NCI-H1092 treated with DMSO at 0.1 percent for 48 hours (cell line): Measurements from ENCODE around the gene UBAP2L.
"Not testable (repeated sequence)": the region's sequence is repeated elsewhere in the genome, so short reads cannot be mapped to it uniquely, and the experiment has no call there.

Source experiments
- DNase-seq: peaks from one replicate; lab custom pipeline; 2025; lab: John Stamatoyannopoulos, UW

UBAP2L gene

GRCh38 chr1:154240294-154240833 lies 19.6 kb downstream of the UBAP2L start:
- DNase-seq, result no peak

- no peak for DNase-seq
Observed at GRCh38 chr1:154241703-154242351, 21.1 kb downstream of the UBAP2L start.

DNA sequence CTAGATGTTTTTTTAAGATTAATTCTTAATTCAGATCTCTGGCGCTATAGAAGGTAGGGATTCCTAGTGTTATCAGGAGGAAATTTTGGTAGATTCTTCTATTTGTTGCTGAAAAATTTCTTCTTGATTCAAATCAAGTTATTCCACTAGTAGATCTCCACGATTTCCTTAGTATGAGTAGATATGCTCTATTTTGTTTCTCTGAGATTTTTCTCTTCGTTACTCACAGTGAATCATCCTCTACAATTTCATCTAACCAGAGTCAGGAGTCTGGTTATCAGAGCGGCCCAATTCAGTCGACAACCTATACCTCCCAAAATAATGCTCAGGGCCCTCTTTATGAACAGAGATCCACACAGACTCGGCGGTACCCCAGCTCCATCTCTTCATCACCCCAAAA lies 32.9 kb downstream of the UBAP2L start:
- no peak for DNase-seq

- no peak for DNase-seq
Observed at GRCh38 chr1:154256686-154257085, 35.9 kb downstream of the UBAP2L start.

GRCh38 chr1:154258784-154259183 lies 38.0 kb downstream of the UBAP2L start:
- no peak for DNase-seq

DNA sequence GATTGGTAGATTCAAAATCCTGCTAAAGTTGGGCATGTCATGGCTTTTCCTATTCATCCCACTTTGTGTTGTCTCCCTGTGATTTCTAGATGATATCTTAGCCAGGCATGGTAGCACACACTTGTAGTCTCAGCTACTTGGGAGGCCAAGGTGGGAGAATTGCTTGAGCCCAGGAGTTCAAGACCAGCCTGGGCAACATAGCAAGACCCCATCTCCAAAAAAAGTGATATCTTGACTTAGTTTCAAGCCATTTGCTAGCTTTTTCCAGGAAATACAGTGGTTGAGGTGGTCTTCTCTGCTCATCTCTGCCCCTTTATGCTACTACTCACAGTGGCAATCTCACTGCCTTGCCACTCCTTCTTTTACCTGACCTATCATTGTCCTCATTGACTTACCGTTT lies 39.4 kb downstream of the UBAP2L start:
- no peak for DNase-seq

GRCh38 chr1:154263465-154264332 lies 42.9 kb downstream of the UBAP2L start:
- no peak for DNase-seq

- no peak for DNase-seq
Observed at GRCh38 chr1:154264454-154264853, 43.7 kb downstream of the UBAP2L start.

DNA sequence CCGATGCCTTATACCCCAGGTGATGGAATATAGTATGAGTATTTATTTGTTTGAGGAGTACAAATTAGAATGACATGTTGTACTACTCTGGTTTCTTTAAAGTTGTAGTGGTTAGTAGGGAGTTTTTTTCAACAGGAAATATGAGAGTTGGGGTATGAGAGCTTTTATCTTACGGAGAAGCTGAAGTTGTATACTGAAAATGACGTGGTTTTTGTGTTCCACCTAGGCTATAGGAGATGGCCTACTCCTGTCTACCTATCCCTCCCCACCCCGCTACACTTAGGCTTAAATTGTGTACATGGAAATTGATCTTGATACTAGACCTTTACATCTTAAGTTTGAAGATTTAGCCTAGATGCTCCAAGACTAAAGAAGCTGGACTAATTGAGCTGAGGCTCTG lies 44.8 kb downstream of the UBAP2L start:
- no peak for DNase-seq

GRCh38 chr1:154270833-154271232 lies 50.1 kb downstream of the UBAP2L start:
- DNase-seq, result no peak

- DNase-seq, result peak; percentile 92
Observed at GRCh38 chr1:154272217-154272998, 51.7 kb downstream of the UBAP2L start, which contains the start of gene HAX1. TSS of gene HAX1 (plus strand) at chr1:154272629. CDS start at chr1:154272724, 95 bp downstream.

DNA sequence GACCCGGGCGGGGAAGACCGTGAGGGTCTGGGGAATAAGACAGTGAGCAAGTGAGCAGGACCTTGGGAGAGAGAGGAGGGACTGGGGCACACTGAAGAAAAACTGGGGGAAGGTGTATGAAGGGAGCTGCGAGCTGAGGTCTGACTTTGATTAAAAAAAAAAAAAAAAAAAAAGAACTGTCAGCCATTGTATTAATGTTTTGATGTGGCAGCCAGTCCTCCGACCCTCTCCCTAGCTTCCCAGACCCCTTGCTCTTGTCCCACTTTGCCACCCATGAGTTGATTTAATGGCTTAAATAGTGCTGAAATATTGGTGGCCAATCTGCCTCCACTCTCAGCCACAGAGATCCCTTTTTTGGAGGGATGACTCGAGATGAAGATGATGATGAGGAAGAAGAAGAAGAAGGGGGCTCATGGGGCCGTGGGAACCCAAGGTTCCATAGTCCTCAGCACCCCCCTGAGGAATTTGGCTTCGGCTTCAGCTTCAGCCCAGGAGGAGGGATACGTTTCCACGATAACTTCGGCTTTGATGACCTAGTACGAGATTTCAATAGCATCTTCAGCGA lies 52.3 kb downstream of the UBAP2L start:
- peak; percentile 27 for DNase-seq

DNA sequence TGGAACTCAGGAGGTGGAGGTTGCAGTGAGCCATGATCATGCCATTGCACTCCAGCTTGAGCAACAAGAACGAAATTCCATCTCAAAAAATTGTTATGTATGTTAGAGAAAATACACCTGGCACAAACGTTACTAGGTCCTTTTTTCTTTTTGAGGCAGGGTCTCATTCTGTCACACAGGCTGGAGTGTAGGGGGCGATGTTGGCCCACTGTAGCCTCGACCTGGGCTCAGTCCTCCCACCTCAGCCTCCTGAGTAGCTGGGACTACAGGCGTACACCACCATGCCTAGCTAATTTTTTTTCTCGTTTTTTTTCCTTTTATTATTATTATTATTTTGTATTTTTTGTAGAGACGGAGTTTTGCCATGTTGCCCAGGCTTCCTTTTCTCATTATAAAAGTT lies 56.0 kb downstream of the UBAP2L start:
- no peak for DNase-seq

DNA sequence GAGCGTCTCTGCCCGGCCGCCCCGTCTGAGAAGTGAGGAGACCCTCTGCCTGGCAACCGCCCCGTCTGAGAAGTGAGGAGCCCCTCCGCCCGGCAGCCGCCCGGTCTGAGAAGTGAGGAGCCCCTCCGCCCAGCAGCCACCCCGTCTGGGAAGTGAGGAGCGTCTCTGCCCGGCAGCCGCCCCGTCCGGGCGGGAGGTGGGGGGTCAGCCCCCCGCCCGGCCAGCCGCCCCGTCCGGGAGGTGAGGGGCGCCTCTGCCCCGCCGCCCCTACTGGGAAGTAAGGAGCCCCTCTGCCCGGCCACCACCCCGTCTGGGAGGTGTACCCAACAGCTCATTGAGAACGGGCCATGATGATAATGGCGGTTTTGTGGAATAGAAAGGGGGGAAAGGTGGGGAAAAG lies 66.8 kb downstream of the UBAP2L start:
- not testable (repeated sequence) for DNase-seq

DNA sequence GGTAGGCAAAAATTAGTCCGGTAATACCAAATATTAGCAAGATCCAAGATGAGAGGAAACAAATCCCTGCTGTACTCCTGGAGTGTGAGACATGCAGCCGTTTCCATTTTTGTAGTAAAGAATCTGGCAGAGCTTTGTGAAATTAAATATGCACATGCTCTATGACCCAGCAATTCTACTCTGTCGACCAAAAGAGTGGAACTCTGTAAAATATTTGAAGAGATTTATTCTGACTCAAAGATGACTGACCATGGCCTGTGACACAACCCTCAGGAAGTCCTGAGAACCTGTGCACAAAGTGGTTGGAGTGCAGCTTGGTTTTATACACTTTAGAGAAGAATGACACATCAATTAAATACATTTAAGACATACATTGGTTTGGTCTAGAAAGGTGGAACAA lies 67.9 kb downstream of the UBAP2L start:
- DNase-seq, result no peak

- DNase-seq, result no peak
Observed at GRCh38 chr1:154290921-154291320, 70.2 kb downstream of the UBAP2L start.

DNA sequence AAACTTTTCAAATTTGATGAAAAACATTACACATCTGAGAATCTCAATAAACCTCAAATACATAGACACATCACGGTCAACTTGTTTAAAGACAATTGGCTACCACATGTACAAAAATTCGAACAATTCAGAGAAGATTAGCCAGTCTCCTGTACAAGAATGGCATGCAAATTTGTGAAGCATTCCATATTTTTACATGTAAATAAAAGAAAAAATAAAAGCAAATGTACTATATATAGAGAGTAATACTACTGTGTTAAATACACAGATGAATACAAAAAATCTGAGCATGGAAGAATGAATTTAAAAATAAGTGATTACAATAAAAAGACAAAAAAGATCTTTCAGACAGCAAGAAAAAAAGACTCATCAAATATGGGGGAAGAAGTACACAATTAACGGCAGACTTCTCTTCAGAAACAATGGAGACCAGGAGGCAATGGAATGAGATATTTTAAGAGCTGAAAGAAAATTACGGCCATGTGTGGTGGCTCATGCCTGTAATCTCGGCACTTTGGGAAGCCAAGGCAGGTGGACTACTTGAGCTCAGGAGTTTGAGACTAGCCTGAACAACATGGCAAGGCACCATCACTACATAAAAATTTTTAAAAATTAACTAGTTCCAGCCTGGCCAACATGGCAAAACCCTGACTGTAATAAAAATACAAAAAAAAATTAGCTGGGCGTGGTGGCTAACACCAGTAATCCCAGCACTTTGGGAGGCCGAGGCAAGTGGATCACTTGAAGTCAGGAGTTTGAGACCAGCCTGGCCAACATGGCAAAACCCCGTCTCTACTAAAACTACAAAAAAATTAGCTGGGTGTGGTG lies 74.9 kb downstream of the UBAP2L start:
- peak; percentile 9 for DNase-seq

GRCh38 chr1:154301582-154301981 lies 80.8 kb downstream of the UBAP2L start:
- no peak for DNase-seq

GRCh38 chr1:154304664-154305337 lies 84.0 kb downstream of the UBAP2L start:
- DNase-seq, result no peak

DNA sequence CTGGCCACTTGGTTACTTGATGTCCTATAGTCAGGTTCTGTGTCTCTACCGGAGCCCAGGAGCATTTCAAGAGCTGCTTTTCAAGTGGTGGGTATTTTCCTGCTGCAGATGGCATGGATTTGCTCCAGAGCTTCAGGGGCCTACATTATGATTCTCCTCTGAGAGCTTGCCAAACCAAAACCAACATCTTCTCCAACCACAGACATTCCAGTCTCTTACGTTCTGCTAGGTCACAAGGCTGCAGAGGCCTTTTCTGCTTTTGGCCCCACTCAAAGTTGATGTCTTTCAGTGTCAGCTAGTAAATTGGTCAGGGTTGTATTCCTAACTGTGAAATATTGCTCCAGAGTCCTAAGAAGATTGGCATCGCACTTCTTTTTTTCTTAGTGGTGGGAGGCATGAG lies 85.4 kb downstream of the UBAP2L start:
- no peak for DNase-seq
